ENCODE data around the gene FRMD1. TPM values are rescaled to one million over a fixed set of nuclear protein-coding genes. Genes with fewer than 3 reads are reported as not detected.

The FRMD1 gene
- total RNA-seq, 2 donors from 2014 or later, result not detected

GRCh38 chr6:168046696-168047095 is 32.3 kb downstream of the FRMD1 start:
- Mint-ChIP-seq H3K4me3 (no peak overlapping the region), H3K4me1 (no peaks in the 10 kb centered on the region), H3K27ac (no peak overlapping the region), H3K36me3 (ENCODE audit: low read depth) (peaks cover 2% of the 10 kb centered on the region), H3K27me3 (ENCODE audit: insufficient read depth) (no peaks in the 10 kb centered on the region), H3K9me3 (peaks cover 9% of the 10 kb centered on the region)
- no peak for TF ChIP-seq CTCF (conservative IDR thresholded peaks at IDR 0.05)
- no peak overlapping the region for H3K27ac ChIP-seq (ENCODE audit: low read depth, low read length)
- 92 to 100% methylated on average over 2 to 3 of the region's 3 CpGs for WGBS, 2 experiments (ENCODE audit: insufficient coverage in 1 of 2, insufficient read length in 1 of 2)
- no peak for DNase-seq
- no peaks in the 10 kb centered on the region for H3K36me3 ChIP-seq (ENCODE audit: control insufficient read depth, insufficient read depth, low read length)
- H3K4me1 ChIP-seq (ENCODE audit: control insufficient read depth, insufficient read depth, low read length), result no peaks in the 10 kb centered on the region
- H3K9ac ChIP-seq (ENCODE audit: extremely low read depth, low read length, poor library complexity, severe bottlenecking), result no peak overlapping the region
- H3K9me3 ChIP-seq (ENCODE audit: control insufficient read depth, low read length), result no peaks in the 10 kb centered on the region
- H3K27me3 ChIP-seq (ENCODE audit: control insufficient read depth, insufficient read depth, low read length, poor library complexity, severe bottlenecking), result no peaks in the 10 kb centered on the region
- no peak overlapping the region for H3K4me3 ChIP-seq (ENCODE audit: low read length)

GRCh38 chr6:168045706-168046620 is 33.0 kb downstream of the FRMD1 start:
- H3K36me3 ChIP-seq (ENCODE audit: control insufficient read depth, insufficient read depth, low read length), result no peaks in the 10 kb centered on the region
- 87% methylated on average over 6 to 20 of the region's 20 CpGs for WGBS, 2 experiments (ENCODE audit: insufficient coverage in 1 of 2, insufficient read length in 1 of 2)
- no peak for DNase-seq
- H3K4me1 ChIP-seq (ENCODE audit: control insufficient read depth, insufficient read depth, low read length), result no peaks in the 10 kb centered on the region
- Mint-ChIP-seq H3K9me3 (peaks cover 17% of the 10 kb centered on the region), H3K4me1 (no peaks in the 10 kb centered on the region), H3K36me3 (ENCODE audit: low read depth) (peaks cover 2% of the 10 kb centered on the region), H3K27me3 (ENCODE audit: insufficient read depth) (no peaks in the 10 kb centered on the region), H3K4me3 (no peak overlapping the region), H3K27ac (no peak overlapping the region)
- no peak overlapping the region for H3K27ac ChIP-seq (ENCODE audit: low read depth, low read length)
- no peak for TF ChIP-seq CTCF (conservative IDR thresholded peaks at IDR 0.05)
- no peaks in the 10 kb centered on the region for H3K27me3 ChIP-seq (ENCODE audit: control insufficient read depth, insufficient read depth, low read length, poor library complexity, severe bottlenecking)
- no peak overlapping the region for H3K4me3 ChIP-seq (ENCODE audit: low read length)
- peaks cover 2% of the 10 kb centered on the region for H3K9me3 ChIP-seq (ENCODE audit: control insufficient read depth, low read length)
- H3K9ac ChIP-seq (ENCODE audit: extremely low read depth, low read length, poor library complexity, severe bottlenecking), result no peak overlapping the region

GRCh38 chr6:168045141-168045691 is 33.8 kb downstream of the FRMD1 start:
- Histone ChIP-seq H3K27ac (ENCODE audit: low read depth, low read length) (no peak overlapping the region), H3K9ac (ENCODE audit: extremely low read depth, low read length, poor library complexity, severe bottlenecking) (no peak overlapping the region), H3K9me3 (ENCODE audit: control insufficient read depth, low read length) (peaks cover 9% of the 10 kb centered on the region), H3K4me1 (ENCODE audit: control insufficient read depth, insufficient read depth, low read length) (no peaks in the 10 kb centered on the region), H3K36me3 (ENCODE audit: control insufficient read depth, insufficient read depth, low read length) (no peaks in the 10 kb centered on the region), H3K4me3 (ENCODE audit: low read length) (no peak overlapping the region), H3K27me3 (ENCODE audit: control insufficient read depth, insufficient read depth, low read length, poor library complexity, severe bottlenecking) (no peaks in the 10 kb centered on the region)
- H3K9me3 Mint-ChIP-seq, result peaks cover 24% of the 10 kb centered on the region
- no peak overlapping the region for H3K4me3 Mint-ChIP-seq
- H3K27me3 Mint-ChIP-seq (ENCODE audit: insufficient read depth), result no peaks in the 10 kb centered on the region
- no peak for DNase-seq
- H3K36me3 Mint-ChIP-seq (ENCODE audit: low read depth), result peaks cover 2% of the 10 kb centered on the region
- H3K4me1 Mint-ChIP-seq, result no peaks in the 10 kb centered on the region
- WGBS, 2 experiments (ENCODE audit: insufficient coverage in 1 of 2, insufficient read length in 1 of 2), result 90 to 91% methylated on average over 16 to 19 of the region's 19 CpGs
- TF ChIP-seq CTCF (conservative IDR thresholded peaks at IDR 0.05), result peak; percentile 47
- H3K27ac Mint-ChIP-seq, result no peak overlapping the region

All from endodermal cell (in vitro differentiated cells).